Measurements from ENCODE around the gene RICTOR.

DNA sequence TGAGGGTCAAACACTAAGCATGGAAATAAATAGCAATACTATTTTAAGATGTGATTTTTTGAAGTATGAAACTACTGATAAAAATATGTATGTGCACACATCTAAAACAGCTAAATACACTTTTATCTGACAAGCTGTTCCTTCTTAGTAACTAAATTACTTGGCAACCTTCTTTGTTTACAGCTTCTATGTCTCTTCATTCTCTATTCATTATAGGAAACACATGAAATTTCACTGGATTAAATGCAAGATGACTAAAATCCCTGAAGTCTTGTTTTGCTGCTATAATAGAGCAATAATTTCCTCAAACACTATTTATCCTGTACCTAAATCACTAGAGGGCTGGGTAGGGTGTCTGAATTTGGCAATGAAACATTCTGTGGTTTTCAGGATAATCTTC is 11.7 kb downstream of the RICTOR start:
- TF ChIP-seq CTCF (IDR thresholded peaks at IDR 0.05) (no peak), POLR2A (IDR thresholded peaks at IDR 0.05) (no peak)
